GM19351 (cell line): ENCODE data around the gene SHISA9.

Source experiments
- ATAC-seq: cut with Tn5 transposase; IDR thresholded peaks from one replicate; pipeline ENCODE4 v1.9.1; 2021; ENCODE audit warnings: mild to moderate bottlenecking, moderate library complexity; ENCODE audit not compliant: unreplicated experiment

SHISA9 gene

DNA sequence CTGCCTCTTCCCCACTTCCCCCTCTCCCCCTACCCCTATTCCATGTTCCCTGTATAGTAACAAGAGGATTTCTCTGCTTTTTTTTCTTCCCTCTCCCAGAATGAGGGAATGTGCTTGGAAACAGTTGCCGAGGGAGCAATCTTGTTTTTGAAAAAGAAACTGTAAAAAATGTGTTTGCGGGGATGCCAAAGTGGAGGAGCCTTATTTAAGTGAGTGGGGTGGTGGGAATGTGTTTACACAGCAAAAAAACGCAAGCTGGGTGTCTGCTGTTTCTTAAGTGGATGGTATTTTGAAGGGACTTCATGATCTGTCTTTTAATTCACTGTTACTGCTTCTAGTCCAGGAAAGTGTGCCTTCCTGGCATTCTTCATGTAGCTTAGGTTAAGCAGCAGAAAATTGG is 254.4 kb downstream of the SHISA9 start:
- no peak for ATAC-seq

DNA sequence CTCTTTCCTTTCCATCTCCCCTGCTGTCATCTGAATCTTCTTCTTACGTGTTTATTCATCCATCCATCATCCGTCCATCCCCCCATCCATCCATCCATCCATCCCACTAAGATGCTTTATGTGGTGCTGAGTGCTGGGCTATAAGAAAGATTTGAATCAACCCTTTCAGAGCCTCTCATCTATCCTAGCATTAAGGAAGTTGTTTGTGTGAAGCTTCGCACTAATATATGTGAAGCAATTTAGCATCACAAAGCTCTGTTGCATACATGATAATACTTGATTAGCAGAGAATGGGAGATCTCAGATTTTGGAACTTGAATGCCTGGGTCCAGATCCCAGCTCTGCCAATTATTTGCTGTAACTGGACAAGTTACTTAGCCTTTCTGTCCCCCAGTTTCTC is 255.7 kb downstream of the SHISA9 start:
- ATAC-seq = no peak

DNA sequence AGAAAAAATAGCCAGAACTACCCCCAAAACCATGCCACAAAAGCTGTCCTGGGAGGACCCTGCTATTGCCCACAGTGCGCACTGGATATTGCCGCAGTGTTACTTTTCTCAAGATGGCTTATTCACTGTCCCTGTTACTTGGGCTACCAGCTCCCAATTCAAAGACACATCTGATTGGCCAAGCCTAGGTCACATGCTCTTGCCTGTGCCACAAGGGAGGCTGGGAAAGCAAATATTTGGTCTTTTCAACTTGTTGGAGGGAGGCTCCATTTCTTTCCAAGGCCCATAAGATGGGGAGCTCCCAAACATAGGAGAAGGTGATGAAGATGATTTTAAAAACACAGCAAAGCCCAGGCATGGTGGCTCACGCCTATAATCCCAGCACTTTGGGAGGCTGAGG is 257.0 kb downstream of the SHISA9 start:
- ATAC-seq = no peak

DNA sequence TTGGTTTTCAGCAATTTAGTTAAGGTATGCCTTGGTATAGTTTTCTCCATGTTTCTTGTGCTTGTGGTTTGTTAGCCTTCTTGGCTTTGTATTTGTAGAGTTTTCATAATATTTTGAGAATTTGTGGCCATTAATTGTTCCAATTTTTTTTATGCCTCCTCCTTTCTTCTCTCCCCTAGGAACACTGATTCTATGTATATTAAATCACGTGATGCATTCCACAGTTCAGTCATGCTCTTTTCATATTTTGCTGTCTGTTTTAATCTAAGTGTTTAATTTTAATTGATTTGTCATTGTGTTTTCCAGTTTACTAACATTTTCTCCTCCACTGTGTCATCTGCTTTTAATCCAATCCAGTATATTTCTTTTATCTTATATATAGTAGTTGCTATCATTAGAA is 263.6 kb downstream of the SHISA9 start:
- no peak for ATAC-seq

DNA sequence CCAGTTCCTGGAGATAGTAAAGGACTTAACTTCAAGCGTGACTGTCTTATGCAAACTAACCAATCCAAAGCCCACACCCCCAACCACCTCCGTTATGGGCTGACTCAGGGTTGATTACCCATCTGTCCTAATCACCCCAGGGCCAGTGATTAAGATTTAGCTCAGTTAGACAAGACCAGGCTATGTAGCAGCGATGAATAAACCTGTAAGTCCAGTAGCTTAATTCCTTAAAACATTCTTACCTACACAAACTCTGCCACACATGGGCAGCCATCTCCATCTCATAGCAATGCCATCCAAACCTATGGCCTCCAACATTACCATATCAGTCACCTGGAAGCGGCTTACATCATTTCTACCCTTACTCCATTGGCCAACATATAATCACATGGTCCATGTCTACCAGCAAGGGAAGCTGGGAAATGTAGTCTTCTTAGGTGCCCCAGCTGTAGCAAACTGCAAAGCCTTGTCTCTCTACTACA is 266.7 kb downstream of the SHISA9 start:
- no peak for ATAC-seq

DNA sequence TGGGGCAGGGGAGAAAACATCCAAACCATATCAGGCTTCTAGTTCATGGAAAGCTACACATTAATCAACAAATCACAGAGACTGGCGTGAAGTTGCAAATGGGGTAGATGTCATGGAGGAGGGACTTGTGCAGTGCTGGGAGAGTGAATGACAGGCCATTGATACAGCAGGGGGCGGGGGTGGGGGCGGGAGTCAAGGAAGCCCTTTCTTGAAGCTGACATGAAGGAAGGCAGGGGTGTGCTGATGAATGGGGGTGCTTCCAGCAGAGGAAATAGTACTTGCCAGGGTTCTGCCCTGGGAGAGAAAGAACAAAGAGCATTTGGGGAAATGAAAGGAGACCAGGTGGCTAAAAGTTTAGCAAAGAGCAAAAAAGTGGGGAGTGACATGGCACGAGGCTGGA is 269.9 kb downstream of the SHISA9 start:
- ATAC-seq = no peak

DNA sequence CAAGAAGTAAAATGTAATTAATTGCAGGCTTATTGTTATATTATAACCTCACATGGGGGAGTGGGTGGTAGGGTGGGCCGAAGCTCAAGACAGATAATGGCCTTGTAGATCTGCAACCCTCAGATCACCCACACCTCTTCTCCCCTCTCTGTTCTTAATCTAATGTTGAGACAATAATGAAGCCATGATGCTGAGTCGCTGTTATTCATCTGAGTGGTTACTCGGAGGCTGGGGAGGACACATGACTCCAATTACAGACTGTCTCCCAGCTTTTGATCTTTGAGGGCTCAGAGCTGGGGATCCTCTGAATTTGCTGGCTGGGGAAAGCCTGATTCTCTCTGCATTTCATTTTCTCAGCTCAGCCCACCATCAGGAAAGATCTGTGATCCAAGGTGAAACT is 275.3 kb downstream of the SHISA9 start:
- no peak for ATAC-seq

DNA sequence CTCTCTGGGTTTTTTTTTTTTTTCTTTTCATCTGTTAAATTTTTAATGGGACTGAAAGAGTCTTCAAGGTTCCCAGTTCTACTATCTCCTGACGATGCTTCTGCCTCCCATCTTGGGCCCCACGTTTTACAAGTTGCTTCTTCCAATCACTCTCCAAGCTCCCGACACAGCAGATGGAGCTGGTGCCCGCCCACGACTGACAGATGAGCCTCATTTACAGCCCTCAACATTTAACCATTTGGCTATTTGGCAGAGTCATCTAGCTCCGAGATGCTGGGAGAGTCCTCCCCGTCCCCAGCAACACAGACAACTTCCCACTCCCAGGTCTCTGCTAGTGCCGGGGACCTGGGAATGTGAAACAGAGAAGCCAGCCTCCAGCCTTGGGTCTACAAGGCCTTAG is 276.9 kb downstream of the SHISA9 start:
- no peak for ATAC-seq

DNA sequence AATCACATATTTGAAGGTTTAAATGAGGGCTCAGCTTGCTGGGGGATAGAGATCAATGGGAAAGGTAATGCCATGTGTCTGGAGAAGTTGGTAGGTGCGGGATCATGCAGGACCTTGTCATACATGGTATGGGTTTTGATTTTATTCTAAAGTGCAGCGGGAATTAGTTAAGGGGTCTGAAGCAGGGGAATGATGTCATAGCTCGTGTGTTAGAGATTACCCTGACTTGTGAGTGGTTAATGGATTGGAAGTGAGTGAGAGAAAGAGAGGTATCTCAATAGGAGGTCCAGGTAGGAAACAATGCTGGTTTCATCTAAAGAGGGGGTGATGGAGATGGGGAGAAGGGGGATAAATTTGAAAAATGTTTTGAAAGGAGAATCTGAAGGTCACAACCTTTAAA is 280.0 kb downstream of the SHISA9 start:
- no peak for ATAC-seq

DNA sequence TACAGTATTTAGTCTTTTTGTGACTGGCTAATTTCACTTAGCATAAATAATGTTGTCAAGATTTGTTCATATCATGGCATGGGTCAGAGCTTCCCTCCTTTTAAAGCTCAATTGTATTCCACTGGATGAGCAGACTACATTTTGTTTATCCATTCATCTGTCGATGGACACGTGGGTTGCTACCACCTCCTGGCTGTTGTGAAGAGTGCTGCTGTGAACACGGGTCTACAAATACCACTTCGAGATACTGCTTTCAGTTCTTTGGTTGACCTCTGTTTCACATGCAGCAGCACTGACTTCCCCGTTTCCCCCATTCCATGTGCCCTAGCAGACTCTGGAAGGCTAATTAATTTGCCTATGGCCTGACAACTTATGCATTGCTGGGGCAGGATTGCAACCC is 285.4 kb downstream of the SHISA9 start:
- no peak for ATAC-seq

DNA sequence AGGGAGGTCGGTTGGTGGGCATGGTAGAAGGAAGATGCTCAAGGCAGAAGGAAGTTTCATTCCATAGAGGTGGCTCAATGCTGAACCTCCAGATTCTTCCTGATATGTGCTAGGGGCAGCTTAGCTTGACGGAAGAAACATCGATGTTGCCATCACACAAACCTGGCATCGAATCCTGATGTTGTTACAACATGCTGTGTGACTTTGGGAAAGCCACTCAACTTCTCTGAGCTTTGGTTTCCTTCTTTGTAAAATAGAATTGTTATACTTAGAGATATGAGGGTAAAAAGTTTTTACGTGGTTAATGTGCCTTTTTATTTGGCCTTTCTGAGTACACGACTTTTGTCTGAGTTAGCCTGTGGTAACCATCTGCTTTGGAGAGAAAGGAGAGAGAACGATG is 287.9 kb downstream of the SHISA9 start:
- no peak for ATAC-seq

DNA sequence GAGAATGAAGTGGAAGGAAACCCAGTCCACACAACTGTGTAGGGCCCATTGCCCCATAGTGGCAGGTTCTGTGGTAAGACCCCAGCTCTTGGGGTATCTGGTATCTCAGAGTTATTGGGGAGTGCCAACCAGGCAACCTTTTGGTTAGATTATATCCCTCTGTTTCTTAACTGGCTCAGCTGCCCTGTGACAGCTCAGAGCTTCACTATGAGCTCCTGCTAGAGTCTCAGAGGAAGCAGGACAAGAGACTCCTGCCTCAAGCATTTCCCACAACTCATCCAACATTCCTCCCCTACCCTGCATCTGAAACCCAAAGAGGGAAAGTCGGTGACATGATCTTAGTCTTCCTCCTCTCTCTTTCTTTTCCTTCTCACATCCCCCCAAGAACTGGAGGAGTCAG is 292.3 kb downstream of the SHISA9 start:
- ATAC-seq = no peak

DNA sequence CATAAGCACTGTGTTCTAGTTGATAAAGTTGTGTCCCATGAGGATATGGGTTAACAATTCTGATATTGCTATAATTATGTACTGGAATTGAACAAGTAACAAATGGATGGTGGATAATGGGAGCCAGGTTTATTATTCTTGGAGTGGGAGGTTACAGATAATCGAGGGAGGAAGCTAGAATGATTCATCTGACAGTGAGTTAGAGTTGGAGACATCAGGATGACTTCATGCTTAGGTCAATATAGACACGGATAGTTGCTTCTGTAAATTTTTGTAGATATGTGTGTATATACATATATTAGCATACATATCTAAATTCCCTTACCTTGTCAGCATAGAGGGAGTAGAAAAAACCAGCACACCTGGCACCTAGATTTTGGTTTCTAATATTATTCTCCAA is 293.4 kb downstream of the SHISA9 start:
- ATAC-seq = no peak

DNA sequence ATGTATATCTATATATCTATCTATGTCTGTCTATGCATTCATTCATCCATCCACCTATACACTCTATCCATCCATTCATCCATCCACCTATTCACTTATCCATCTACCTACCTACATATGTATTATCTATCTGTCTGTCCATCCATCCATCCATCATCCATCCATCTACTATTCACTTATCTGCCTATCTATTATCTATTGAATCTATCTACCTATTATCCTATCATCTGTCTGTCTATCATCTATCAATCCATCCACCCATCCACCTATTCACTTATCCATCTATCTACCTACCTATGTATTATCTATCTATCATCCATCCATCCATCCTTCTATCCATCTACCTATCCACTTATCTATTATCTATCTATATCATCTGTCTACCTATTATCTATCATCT is 302.3 kb downstream of the SHISA9 start:
- no peak for ATAC-seq

DNA sequence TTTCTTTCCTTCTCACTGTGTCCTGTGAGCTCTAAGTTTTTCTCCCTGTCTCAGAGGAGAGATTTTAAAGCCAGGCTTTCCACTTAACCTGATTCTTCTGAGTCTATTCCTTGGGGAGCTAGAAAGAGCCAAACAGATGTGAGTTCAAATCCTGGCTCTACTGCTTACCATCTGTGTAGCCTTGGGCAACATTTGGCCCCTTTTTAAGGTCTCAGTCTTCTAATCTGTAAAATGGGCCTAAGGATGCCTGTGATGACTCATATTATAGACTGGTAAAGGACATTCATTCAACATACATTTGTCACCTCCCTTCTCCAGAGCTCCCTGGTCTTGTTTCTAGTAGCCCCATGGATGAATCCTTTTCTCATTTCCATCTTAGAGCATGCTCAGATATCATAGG is 304.0 kb downstream of the SHISA9 start:
- ATAC-seq = no peak

DNA sequence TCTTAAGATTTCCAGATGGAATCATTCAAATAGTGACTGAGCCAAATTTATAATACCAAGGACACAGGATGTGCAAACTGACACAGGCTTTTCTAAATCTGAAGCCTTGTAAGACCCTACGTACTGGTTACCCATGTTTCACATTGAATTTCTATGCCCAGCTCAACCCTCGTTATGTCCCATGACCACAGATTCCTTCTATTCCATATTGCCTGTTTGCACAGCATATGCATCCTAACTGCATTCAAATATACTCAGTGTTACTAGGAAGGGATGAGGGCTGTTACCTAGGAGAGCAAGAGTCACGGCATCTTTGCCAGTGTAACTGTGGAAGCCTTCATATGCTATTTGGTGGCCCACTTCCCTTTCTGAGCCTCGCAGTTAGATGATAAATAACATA is 305.2 kb downstream of the SHISA9 start:
- ATAC-seq = no peak

DNA sequence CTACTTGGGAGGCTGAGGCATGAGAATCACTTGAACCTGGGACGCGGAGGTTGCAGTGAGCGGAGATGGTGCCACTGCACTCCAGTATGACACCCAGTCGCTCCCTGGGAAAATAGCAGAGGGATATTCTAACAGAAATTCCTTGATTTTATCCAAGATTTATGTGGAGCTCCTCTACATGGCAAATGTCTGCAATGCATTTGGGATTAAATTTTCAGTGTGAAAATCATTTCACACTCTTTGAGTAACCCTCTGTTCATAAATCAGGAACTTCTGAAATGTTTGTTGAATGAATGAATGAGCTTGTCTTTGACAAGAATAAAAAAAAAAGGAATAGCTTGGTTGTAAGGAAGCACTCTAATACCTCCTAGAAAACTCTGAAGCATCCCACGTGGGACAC is 305.8 kb downstream of the SHISA9 start:
- ATAC-seq = no peak

DNA sequence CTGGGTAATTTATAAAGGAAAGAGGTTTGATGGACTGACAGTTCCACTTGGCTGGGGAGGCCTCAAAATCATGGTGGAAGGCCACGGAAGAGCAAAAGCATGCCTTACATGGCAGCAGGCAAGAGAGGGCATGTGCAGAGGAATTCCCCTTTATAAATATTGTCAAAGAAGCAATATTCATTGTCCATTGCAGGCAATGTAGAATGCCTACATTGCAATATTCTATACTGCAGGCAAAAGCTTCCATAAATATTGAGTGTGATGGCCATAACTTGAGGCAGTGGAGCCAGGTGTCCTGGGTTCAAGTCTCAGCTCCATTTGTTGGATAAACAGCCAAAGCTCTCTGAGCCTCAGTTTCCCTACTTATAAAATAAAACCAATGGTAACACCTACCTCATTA is 322.3 kb downstream of the SHISA9 start:
- no peak for ATAC-seq

DNA sequence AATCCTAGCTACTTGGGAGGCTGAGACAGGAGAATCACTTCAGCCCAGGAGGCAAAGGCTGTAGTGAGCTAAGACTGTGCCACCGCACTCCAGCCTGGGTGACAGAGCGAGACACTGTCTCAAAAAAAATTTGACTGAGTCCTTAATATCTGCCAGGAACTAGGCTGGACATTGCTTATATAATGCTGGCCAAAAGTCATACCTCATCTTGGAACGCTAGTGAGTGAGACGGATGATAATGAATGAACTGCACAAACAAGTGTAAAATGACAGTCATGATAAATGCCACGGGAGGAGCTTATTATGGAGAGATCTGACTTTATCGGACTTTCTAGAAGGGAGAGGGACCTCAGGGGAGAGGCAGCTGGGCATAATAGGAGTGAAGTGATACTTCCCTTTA is 327.6 kb downstream of the SHISA9 start:
- no peak for ATAC-seq

DNA sequence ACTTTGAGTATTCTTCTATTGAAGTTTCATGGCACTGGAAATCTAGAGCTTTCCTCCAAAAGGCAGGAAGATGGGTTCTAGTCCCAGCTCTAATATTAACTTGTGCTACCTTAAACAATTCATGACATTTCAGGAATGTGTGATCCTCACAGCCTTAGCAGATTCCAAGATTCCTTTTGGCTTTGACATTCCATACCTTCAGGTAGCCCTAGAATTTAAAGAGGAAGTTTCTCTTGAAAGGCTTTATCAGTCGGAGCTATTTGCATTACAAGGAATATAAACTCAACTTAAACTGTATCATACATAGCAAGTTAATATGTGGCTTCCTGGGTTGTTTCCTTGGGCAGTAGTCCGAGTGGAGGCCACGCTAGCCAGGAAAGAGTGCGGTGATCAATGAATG is 330.0 kb downstream of the SHISA9 start:
- ATAC-seq = no peak

DNA sequence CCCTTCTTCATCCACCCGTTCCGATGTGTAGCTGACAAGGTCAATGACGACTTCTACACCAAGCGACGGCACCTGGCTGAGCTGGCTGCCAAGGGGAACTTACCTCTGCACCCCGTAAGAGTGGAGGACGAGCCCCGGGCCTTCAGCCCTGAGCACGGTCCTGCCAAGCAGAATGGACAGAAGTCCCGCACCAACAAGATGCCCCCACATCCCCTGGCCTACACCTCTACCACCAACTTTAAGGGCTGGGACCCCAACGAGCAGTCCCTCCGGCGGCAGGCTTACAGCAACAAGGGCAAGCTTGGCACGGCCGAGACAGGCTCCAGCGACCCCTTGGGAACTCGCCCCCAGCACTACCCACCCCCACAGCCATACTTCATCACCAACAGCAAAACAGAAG is 333.6 kb downstream of the SHISA9 start:
- no peak for ATAC-seq

DNA sequence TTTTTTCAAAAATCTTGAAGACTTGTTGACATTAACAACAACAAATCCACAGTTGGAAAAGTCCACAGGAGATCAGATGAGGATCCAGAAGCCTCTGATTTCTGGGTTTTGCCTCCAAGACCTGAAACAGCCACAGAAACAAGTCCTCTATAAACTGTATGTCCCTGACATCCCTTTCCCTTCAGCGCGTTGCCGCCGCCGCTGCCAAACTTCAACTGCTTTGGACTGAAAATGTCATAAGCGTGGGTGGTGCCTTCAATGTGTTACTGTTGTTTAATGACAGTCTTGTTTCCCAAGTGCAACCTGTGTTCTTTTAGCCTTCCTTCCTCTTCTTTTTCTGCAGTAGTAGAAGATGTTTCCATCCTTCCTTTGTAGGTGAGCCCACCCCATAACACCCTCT is 334.9 kb downstream of the SHISA9 start:
- ATAC-seq = no peak

DNA sequence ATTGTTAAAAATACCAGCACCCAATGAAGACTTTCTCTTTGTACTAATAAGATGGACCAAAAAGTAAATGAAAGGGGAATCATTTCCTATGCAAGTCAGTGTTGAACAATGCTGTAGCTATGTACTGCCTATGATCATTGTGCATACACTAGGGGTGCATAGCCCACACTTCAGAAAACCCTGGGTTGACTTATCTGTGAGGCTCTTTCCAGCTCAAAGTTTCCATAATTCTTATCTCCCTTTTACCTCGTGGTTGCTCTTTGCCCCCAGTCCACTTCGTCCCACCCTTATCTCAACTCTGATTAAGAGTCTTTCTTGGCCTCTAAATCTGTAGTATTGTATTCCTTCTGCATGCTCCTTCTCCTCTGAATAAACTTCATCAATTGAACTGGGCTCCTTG is 336.8 kb downstream of the SHISA9 start:
- ATAC-seq = no peak

DNA sequence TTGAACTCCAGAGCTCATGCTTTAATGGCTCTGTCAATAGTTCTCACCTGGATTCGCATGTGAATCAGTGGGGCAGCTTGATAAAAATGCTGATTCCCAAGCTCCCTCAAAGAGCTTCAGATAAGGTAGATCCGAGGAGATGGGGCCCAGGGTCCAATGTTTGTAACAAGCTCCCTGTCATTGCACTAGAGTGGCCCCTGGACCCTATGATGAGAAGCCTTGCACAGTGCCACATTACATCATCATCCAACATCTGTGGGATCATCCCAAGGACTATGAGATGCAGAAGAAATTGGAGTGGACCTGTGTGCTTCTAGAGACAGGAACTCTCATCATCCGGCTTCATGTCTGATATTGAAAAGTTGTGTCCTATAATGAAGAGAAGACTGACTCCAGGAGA is 340.8 kb downstream of the SHISA9 start:
- no peak for ATAC-seq
